ENCODE results near the gene CDK18. TPM values are rescaled to one million over a fixed set of nuclear protein-coding genes. Genes with fewer than 3 reads are reported as not detected.
A peak's percentile ranks its signal among the peaks of the same experiment; 100 is the strongest.

The CDK18 gene
- total RNA-seq, 4 donors from 2014 or later, result 4.1 to 28.2 (median 8.5) TPM

DNA sequence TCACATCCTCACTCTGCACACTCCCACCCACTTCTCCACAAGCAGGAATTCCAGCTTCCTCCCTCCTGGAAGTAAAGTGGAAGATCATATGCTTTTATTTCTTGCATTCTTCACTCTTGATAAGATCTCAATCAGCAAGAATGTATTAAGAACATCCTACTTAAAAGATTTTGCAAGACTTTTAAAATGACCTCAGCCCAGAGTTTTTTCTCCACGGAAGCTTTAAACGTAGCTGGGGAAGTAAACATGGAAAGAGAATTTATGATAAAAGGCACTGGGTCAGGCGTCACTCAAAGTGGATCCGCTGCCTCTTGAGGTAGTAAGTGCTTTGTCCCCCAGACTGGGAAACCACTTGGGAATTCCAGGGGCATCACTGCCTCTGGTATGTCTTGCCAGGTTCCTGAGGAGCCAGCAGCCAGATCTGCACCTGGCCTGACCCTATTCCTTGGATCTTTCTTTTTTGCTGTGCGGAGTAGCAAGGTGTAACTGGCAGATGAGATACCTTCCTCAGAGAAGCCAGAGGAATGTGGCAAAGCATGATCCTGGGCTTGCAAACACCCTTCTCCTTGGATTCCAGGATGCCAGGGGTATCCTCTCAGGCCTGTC, 33.9 kb downstream of the CDK18 start:
- no peak for TF ChIP-seq POLR2A (IDR thresholded peaks at IDR 0.05)
- TF ChIP-seq, protein P1, sequence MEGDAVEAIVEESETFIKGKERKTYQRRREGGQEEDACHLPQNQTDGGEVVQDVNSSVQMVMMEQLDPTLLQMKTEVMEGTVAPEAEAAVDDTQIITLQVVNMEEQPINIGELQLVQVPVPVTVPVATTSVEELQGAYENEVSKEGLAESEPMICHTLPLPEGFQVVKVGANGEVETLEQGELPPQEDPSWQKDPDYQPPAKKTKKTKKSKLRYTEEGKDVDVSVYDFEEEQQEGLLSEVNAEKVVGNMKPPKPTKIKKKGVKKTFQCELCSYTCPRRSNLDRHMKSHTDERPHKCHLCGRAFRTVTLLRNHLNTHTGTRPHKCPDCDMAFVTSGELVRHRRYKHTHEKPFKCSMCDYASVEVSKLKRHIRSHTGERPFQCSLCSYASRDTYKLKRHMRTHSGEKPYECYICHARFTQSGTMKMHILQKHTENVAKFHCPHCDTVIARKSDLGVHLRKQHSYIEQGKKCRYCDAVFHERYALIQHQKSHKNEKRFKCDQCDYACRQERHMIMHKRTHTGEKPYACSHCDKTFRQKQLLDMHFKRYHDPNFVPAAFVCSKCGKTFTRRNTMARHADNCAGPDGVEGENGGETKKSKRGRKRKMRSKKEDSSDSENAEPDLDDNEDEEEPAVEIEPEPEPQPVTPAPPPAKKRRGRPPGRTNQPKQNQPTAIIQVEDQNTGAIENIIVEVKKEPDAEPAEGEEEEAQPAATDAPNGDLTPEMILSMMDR (IDR thresholded peaks at IDR 0.05), result no peak
- H3K27me3 ChIP-seq, result no peaks in the 10 kb centered on the region
- no peaks in the 10 kb centered on the region for H3K4me1 ChIP-seq
- intact Hi-C loops (cut with DNase I; ENCODE audit: low total_unique reads), result no loop called here
- H3K9me3 ChIP-seq, result no peaks in the 10 kb centered on the region
- peak in 1 of 2 donors; percentile 11 for DNase-seq
- no peaks in the 10 kb centered on the region for H3K36me3 ChIP-seq
- no peak overlapping the region for H3K4me3 ChIP-seq
- peak overlapping the region in 1 of 2 donors; percentile 33 for H3K27ac ChIP-seq

DNA sequence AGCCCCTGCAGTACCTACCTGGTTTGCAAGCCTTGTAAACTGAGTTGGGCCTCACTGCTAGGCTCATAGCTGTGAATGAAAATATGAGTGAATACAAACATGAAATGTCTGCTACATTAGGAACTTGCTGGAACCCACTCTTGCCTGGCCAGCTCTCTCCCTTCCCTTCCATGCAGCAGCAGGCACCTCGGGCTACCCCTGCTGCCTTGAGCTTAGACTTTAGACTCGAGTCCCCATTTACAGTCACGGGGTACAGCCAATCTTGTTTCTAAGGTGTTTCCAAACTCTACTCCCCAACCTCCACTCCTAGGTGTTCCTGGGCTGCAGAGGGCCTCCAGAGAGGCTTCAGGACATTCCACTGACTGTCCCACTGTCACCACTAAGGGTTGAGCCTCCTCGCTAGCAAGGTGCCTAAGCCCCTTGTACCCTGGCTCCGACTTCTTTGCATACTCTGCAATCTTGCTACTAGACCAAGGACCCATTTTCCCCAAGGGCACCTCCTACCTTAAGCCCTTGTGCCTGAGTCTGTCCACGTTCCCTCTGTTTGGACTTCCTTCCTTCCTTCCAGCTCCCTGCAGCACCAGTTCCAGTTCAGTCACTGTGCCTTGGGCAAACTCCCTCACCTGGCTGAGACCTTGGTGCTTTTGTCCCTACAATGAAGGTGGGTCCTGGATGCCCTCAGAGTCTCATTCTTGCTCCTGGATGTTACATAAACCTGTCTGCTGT, 36.9 kb downstream of the CDK18 start:
- Histone ChIP-seq H3K36me3 (no peaks in the 10 kb centered on the region), H3K4me3 (no peak overlapping the region), H3K9me3 (no peaks in the 10 kb centered on the region), H3K27ac (no peak overlapping the region), H3K27me3 (no peaks in the 10 kb centered on the region), H3K4me1 (no peaks in the 10 kb centered on the region)
- intact Hi-C loops (cut with DNase I; ENCODE audit: low total_unique reads), result no loop called here
- no peak for DNase-seq
- TF ChIP-seq, protein P1 (IDR thresholded peaks at IDR 0.05), result no peak
- TF ChIP-seq POLR2A (IDR thresholded peaks at IDR 0.05), result no peak

DNA sequence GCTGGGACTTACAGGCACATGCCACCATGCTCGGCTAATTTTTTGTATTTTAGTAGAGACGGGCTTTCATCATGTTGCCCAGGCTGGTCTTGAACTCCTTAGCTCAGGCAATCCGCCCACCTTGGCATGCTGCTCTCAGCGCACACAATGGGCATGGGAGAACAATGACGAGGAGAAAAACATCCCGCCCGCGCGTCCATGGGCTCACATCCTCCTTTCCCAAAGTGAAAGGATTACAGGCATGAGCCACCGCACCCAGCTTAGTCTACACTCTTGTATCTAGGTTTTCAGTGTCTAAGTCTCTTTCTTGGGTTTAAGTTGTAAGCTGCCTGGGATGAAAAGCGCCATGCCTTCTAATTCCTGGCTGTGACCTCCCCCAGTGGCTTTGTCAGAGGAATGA, 37.9 kb downstream of the CDK18 start:
- Histone ChIP-seq H3K27ac (peak overlapping the region; percentile 49 to 78), H3K4me1 (no peaks in the 10 kb centered on the region), H3K9me3 (no peaks in the 10 kb centered on the region), H3K4me3 (no peak overlapping the region), H3K27me3 (no peaks in the 10 kb centered on the region), H3K36me3 (no peaks in the 10 kb centered on the region)
- intact Hi-C loops (cut with DNase I; ENCODE audit: low total_unique reads), result no loop called here
- TF ChIP-seq, protein P1 (IDR thresholded peaks at IDR 0.05), result no peak
- TF ChIP-seq POLR2A (IDR thresholded peaks at IDR 0.05), result no peak
- no peak for DNase-seq

DNA sequence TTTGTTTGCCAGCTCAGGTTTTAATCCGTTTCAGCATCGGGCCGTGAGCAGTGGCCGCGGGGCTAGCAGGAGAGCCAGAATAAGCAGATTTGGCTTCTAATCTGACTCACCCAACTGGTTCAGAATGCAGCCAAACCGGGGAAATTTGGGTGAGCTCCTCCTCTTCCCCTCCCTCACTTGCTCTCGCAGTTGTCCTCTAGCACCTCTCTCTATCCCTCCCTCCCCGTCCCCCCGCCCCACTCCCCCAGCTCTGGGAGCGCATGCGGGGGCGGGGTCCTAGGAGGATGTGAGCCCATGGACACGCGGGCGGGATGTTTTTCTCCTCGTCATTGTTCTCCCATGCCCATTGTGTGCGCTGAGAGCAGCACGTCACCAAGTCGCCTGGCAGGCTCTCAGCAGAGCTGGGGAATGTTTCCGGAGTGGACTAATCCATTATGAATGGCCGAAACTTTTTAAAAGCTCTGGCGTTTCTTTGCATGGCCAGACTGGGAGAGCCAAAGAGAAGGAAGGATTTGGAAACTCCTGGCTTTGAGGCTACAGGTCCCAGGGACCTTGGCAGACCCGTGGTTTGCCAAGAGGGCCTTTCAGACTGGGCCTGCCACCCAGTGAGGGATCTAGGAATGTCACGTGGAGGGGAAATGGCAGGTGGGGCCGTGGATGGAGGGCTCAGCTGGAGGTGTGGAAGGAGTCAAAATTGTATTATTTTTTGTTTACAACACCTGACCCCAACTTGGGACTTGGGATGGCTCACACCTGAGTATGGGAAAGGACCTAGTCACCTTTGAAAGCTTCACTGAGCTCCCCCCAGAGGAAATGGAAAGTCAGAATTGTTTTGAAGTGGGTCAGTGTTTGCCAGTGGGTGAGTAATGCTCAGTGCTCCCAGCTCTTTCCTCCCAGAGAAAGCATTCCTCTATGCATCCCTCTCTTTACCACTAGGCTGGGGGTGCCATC, 39.2 kb downstream of the CDK18 start:
- Histone ChIP-seq H3K9me3 (no peaks in the 10 kb centered on the region), H3K27me3 (no peaks in the 10 kb centered on the region), H3K27ac (peak overlapping the region; percentile 49 to 78), H3K4me1 (no peaks in the 10 kb centered on the region), H3K36me3 (no peaks in the 10 kb centered on the region), H3K4me3 (peak overlapping the region; percentile 2 to 19)
- intact Hi-C loops (cut with DNase I; ENCODE audit: low total_unique reads), result no loop called here
- DNase-seq, result peak; percentile 75 to 80
- TF ChIP-seq, protein P1 (IDR thresholded peaks at IDR 0.05), result no peak
- peak in 1 of 2 donors; percentile 21 for TF ChIP-seq POLR2A (IDR thresholded peaks at IDR 0.05)

Data from uterus (tissue), 4 donors.